ENCODE data around the gene RNF224. TPM values are rescaled to one million over a fixed set of nuclear protein-coding genes. Genes with fewer than 3 reads are reported as not detected.
A peak's percentile ranks its signal among the peaks of the same experiment; 100 is the strongest.

Gene RNF224
- total and polyA plus RNA-seq, 2 of the 13 experiments (the other 11 are each of a cell fraction or from before 2014, with no cell fraction given) = 0.09 TPM; not detected in 1

GRCh38 chr9:137188490-137189296 is 38.6 kb upstream of the RNF224 start, which contains the start of the genes ANAPC2 and SSNA1 (continued):
- no peak for TF ChIP-seq KIAA2018 (CRISPR knock-in tag; IDR thresholded peaks at IDR 0.05; ENCODE audit: borderline replicate concordance)
- TF ChIP-seq THAP9 (CRISPR knock-in tag; IDR thresholded peaks at IDR 0.05; ENCODE audit: borderline replicate concordance) = peak; percentile 77
- peak; percentile 79 for TF ChIP-seq TFDP2 (CRISPR knock-in tag; IDR thresholded peaks at IDR 0.05)
- TF ChIP-seq ZNF703 (CRISPR knock-in tag; IDR thresholded peaks at IDR 0.05; ENCODE audit: borderline replicate concordance) = no peak
- no peak; the same call in 1 of the 2 replicates for TF ChIP-seq ZBTB43 (CRISPR knock-in tag; conservative IDR thresholded peaks at IDR 0.05)
- TF ChIP-seq IRX3 (CRISPR knock-in tag; IDR thresholded peaks at IDR 0.05; ENCODE audit: borderline replicate concordance, low read depth) = no peak; the same call in 1 of the 2 replicates
- no peak; the same call in 1 of the 2 replicates for TF ChIP-seq ZNF776 (CRISPR knock-in tag; IDR thresholded peaks at IDR 0.05)
- TF ChIP-seq THAP8 (CRISPR knock-in tag; IDR thresholded peaks at IDR 0.05; ENCODE audit: borderline replicate concordance) = no peak
- TF ChIP-seq PRMT3 (CRISPR knock-in tag; IDR thresholded peaks at IDR 0.05; ENCODE audit: borderline replicate concordance, low read depth) = no peak
- no peak for TF ChIP-seq ARNTL (CRISPR knock-in tag; IDR thresholded peaks at IDR 0.05)
